ENCODE data around the gene GLYAT. TPM values are rescaled to one million over a fixed set of nuclear protein-coding genes. Genes with fewer than 3 reads are reported as not detected.

The GLYAT gene
- total RNA-seq, 1 donor from 2014 or later = not detected

DNA sequence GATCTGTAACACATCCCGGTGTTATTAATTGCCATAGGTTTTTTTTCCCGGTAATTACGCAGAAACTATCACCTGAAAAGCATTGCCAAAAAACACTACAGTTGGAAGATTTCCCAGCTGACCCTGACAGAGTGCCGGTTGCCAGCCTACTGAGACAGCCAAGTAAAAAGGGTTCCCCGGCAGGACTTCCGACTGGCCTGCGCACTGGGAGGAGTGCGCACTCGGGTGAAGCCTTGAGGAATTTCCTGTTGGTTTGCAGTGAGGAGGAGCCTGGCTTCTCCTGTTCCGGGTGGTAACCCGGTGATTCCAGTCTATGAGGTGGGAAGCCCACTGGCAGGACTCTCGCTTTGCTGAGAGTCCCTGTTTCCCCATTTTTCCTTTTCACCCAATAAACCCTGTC, 57.1 kb downstream of the GLYAT start:
- Mint-ChIP-seq H3K27ac (ENCODE audit: unreplicated experiment) (no peak overlapping the region), H3K4me1 (ENCODE audit: low read depth) (no peaks in the 10 kb centered on the region), H3K27me3 (ENCODE audit: low read depth) (peaks cover 16% of the 10 kb centered on the region), H3K4me3 (ENCODE audit: unreplicated experiment) (no peak overlapping the region), H3K9me3 (ENCODE audit: low read depth) (no peaks in the 10 kb centered on the region), H3K36me3 (ENCODE audit: low read depth) (no peaks in the 10 kb centered on the region)
- TF ChIP-seq, protein P1, sequence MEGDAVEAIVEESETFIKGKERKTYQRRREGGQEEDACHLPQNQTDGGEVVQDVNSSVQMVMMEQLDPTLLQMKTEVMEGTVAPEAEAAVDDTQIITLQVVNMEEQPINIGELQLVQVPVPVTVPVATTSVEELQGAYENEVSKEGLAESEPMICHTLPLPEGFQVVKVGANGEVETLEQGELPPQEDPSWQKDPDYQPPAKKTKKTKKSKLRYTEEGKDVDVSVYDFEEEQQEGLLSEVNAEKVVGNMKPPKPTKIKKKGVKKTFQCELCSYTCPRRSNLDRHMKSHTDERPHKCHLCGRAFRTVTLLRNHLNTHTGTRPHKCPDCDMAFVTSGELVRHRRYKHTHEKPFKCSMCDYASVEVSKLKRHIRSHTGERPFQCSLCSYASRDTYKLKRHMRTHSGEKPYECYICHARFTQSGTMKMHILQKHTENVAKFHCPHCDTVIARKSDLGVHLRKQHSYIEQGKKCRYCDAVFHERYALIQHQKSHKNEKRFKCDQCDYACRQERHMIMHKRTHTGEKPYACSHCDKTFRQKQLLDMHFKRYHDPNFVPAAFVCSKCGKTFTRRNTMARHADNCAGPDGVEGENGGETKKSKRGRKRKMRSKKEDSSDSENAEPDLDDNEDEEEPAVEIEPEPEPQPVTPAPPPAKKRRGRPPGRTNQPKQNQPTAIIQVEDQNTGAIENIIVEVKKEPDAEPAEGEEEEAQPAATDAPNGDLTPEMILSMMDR (IDR thresholded peaks at IDR 0.05) = no peak
- no peak for DNase-seq (ENCODE audit: low spot score)

DNA sequence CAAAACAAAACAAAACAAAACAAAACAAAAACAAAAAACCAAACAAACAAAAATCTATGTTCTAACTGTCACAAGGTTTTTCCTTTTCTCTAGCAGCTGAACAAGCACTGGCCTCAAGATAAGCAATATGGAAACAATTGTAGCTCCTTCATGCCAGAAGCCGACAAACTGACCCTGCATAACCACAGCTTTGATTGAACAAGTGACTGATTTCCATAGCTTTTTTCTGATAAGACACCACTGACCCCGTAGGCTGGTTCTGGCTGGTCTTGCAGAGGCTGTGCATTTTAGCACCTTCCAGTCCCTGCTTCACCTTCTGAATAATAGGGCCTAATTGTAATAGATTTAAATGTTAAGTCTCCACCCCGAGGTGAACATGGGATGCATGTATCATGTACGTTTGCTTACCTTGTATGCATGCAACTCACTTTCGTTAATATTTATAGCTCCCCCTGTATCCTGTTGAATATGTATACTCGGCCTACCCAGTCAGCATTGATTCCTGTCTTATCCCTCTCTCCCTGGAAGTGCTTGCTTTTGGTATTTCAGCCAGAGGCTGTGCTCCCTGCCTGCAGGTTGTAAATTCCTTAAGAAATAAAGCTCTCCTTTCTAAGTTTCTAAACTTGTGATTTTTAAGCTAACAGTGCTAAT, 59.6 kb downstream of the GLYAT start:
- H3K36me3 Mint-ChIP-seq (ENCODE audit: low read depth) = no peaks in the 10 kb centered on the region
- no peak for DNase-seq (ENCODE audit: low spot score)
- H3K27ac Mint-ChIP-seq (ENCODE audit: unreplicated experiment) = no peak overlapping the region
- peaks cover 5% of the 10 kb centered on the region for H3K27me3 Mint-ChIP-seq (ENCODE audit: low read depth)
- TF ChIP-seq, protein P1 (IDR thresholded peaks at IDR 0.05) = no peak
- H3K4me1 Mint-ChIP-seq (ENCODE audit: low read depth) = no peaks in the 10 kb centered on the region
- H3K9me3 Mint-ChIP-seq (ENCODE audit: low read depth) = no peaks in the 10 kb centered on the region
- no peak overlapping the region for H3K4me3 Mint-ChIP-seq (ENCODE audit: unreplicated experiment)

DNA sequence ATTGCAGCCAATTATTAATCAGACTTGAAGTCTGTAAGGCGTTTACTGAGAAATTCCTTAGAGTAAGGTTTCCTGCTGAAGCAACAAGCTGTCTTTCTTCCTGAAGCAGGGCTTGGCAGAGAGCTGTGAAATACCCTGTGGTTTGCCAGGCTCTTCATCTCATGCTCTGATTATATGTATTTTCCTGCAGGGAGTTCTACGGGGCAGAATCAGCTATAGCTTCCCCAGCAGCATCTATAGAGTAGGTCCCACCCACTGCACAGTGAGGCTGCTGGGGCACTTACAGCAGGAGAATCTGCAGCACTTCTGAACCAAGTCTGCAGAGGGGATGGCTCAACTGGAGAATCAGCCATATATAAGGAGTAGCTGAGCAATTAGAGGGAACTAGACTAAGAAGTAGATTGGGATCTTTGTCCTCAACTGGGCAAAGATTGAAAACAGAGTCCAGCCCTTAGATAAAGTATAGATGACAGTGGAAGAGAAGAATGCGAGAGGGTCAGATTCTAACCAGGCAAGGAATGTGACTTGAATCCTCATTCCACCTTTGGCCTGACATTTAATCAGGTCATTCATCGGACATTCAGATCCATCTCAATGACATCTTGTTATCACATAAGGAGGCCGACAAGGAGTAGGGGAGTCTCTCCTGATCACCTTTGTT, 71.7 kb downstream of the GLYAT start:
- DNase-seq (ENCODE audit: low spot score) = no peak
- H3K9me3 Mint-ChIP-seq (ENCODE audit: low read depth) = no peaks in the 10 kb centered on the region
- peaks cover 18% of the 10 kb centered on the region for H3K27me3 Mint-ChIP-seq (ENCODE audit: low read depth)
- H3K36me3 Mint-ChIP-seq (ENCODE audit: low read depth) = no peaks in the 10 kb centered on the region
- TF ChIP-seq, protein P1 (IDR thresholded peaks at IDR 0.05) = no peak
- H3K27ac Mint-ChIP-seq (ENCODE audit: unreplicated experiment) = no peak overlapping the region
- no peak overlapping the region for H3K4me3 Mint-ChIP-seq (ENCODE audit: unreplicated experiment)
- no peaks in the 10 kb centered on the region for H3K4me1 Mint-ChIP-seq (ENCODE audit: low read depth)

DNA sequence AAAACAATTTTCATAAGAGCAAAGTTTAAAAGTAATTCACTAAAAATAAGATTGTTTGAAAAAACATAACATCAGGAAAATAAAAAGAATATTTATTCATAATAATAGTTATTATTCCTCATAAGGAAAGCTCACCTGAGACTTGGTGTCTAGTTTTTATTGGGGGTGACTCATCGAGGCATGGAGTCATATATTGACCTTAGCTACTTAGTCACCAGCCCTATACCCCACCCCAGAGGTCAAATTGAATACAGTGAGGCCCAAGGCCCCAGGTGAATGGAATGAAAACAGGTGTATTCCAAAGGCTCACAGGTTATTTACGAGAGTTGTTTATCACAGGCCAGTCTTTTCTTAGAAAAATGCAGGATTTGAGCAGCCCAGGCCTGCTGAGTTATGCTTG, 72.3 kb downstream of the GLYAT start:
- no peak for DNase-seq (ENCODE audit: low spot score)
- Mint-ChIP-seq H3K27ac (ENCODE audit: unreplicated experiment) (no peak overlapping the region), H3K4me1 (ENCODE audit: low read depth) (no peaks in the 10 kb centered on the region), H3K36me3 (ENCODE audit: low read depth) (no peaks in the 10 kb centered on the region), H3K4me3 (ENCODE audit: unreplicated experiment) (no peak overlapping the region), H3K27me3 (ENCODE audit: low read depth) (peaks cover 18% of the 10 kb centered on the region), H3K9me3 (ENCODE audit: low read depth) (no peaks in the 10 kb centered on the region)
- TF ChIP-seq, protein P1 (IDR thresholded peaks at IDR 0.05) = no peak

Other genes starting within 250 kb of the GLYAT start
- gene OR5B21, start 223.8 kb downstream of the GLYAT start, total RNA-seq = not detected in 3 replicates
- 3.3 to 4.8 TPM (median 4.5 TPM) in 3 replicates for gene LPXN, start 156.1 kb downstream of the GLYAT start, total RNA-seq
- 44.0 to 48.1 TPM (median 46.0 TPM) in 3 replicates for gene ZFP91, start 152.9 kb downstream of the GLYAT start, total RNA-seq
- gene CNTF, start 109.3 kb downstream of the GLYAT start, total RNA-seq = 0.92 to 1.3 TPM (median 1.1 TPM) in 3 replicates
- 0.35 TPM in 1 of 3 replicates, not detected in the others for gene GLYATL2, start 112.8 kb upstream of the GLYAT start, total RNA-seq
- gene GLYATL1, start 207.5 kb upstream of the GLYAT start, total RNA-seq = 0.28 TPM in 1 of 3 replicates, not detected in the others